ENCODE measurements around the gene KCNQ1.

KCNQ1 gene

DNA sequence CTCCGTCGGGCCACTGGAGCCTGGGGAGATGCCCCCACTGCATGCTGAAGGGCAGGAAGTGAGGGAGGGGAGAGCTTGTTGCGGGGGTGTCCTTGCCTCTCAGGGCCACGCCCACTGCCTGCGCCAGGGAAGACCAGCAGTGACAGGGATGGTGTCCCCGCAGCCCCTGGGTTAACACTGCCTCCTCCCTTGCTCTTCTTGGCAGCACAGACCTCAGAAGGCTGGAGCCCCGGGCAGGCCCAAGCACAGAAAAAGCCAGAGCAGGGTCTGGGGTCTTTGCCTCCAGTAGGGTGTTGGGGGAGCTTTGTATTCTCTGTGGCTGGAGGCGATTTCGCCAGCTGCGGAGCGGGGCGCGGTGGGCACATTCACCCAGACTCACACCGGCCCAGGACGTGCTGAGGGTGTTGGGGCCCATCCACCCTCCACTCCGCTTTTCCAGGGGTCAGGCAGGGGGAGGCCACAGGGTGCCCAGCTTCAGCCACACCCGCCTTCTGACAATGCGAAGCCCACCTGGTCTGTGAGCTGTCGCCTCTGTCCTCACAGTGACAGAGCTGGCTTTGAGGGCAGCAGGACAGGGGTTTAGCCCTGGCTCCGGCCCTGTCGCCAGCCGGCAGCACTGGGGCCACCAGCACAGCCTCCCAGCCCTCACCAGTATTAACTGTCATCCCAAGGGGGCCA lies 357.0 kb downstream of the KCNQ1 start:
- no peak for DNase-seq (ENCODE audit: low read depth in 1 of 2, low spot score in 1 of 2)

DNA sequence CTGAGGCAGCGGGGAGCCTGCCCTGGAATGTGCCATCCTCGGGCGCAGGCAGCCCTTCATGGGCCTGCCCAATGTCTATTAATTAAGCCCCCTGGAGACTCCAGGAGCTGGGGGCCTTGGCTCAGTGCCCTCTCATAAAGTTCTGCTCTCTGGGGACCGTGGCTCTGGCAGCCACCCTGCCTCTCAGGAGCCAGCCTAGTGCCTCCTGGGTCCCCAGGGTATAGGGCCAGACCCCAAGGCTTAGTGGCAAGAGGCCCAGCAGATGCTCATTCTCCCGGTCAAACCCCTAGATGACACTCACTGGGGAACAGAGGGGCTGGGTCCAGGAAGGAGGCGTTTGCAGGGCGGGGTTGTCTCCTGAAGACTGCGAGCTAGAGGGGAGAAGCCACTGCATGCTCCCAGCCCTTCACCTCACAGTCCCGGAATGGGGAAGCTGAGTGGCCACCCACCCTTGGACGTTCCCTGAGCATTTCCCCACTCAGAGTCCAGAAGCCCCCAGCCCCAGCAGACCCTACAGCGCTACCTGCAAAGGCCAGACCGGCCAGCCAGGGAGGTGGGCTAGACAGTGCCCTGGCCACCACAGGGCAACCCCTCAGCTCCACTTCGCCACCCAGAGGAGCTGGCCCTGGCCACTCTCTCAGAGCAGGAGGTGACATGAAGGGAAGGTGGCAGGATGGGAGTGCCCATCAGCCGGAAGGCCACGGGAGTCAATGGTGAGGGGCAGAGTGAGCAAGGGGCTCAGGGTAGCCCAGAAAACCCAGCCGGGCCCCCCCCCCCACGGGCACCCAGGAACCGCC lies 357.8 kb downstream of the KCNQ1 start:
- DNase-seq (ENCODE audit: low read depth in 1 of 2, low spot score in 1 of 2) = no peak

DNA sequence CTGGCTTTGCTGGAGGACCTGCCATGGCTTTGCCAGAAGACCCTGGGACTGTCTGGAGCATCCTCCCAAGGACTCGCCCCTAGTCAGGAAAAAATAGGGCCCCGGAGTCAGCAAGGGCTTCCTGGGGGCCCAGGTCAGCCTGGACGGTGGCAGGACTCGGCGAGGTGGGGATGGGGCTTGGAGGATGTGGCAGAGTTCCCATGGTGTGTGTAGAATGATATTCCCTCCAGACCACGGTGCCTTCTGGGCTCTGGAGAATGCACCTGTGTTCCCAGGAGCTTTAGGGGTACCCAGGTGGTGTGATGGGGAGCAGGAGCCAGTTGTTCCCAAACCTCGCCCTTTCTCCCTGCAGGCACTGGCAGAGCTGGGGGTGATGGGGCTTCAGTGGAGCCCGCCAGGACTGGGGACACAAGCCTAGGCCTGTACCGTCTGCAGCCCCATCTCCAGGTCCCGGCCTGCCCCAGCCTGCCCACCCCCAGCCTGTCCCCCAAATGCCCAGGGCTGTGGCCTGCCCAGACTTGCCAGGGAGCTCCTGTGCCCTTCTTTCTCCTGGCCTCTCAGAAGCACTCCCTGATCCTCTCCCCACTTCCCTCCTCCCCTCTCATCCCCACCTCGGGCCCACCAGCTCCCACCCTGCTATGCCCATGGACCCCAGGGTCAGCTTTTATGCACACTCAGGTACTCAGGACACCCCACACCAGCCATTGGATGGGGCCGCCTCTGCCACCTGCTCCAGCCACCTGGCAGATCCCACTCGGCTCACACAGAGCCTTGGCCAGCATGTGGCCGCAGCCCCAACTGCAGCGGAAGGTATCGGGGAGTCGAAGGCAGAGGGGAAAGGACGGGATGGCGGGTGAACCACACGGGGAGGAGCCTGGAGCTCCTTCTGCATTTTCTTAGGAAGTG lies 358.6 kb downstream of the KCNQ1 start:
- peak in 1 of 2 donors; percentile 3 for DNase-seq (ENCODE audit: low read depth in 1 of 2, low spot score in 1 of 2)

DNA sequence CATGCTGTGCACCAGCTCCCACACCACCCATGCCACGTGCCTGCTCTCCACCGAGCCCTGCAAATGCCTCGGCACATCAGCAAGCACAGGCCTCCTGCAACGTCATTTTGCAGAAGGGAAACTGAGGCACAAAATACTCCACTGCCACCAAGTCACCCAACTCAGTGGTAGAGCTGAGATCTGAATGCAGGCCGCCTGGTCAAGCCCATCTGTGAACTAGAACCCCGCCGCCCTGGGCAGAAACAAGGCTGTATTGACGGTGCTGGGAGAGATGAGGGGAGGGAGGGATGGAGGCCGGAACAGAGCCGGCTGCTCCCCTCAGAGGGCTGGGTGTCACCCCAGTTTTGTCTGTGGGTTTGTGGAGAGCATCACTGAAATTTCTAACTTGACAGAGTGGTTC lies 359.4 kb downstream of the KCNQ1 start:
- no peak for DNase-seq (ENCODE audit: low read depth in 1 of 2, low spot score in 1 of 2)

DNA sequence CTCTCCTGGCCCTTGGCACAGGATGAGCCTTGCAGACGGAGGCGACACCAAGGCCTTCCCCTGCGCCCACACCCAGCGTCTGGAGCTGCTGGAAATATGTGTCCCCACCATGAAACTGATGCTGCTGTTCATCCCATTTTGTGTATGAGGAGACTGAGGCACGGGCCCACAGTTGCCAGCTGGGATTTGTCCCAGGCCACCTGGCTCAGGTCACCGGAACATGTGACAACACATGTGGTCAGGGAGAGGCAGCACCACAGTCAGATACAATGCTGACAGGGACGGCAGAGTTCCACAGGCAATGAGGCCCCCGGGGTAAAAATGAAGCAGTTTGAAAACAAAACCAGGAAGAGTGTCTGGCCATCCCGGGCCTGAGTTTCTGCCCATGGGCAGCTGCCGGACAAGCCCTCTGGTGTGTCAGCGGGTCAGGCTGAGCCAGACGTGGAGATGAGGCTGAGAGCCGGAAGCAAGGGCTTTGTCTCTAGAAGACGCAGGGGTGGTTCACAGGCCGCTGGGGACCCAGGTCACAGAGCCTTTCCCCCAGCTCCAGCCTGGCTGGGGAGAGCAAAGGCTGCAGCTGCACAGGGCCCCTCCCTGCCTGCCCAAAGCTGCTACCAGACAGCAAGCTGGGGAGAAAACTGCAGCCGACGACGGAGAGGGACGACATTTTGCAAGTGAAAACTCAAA lies 360.0 kb downstream of the KCNQ1 start:
- peak in 1 of 2 donors; percentile 1 for DNase-seq (ENCODE audit: low read depth in 1 of 2, low spot score in 1 of 2)

DNA sequence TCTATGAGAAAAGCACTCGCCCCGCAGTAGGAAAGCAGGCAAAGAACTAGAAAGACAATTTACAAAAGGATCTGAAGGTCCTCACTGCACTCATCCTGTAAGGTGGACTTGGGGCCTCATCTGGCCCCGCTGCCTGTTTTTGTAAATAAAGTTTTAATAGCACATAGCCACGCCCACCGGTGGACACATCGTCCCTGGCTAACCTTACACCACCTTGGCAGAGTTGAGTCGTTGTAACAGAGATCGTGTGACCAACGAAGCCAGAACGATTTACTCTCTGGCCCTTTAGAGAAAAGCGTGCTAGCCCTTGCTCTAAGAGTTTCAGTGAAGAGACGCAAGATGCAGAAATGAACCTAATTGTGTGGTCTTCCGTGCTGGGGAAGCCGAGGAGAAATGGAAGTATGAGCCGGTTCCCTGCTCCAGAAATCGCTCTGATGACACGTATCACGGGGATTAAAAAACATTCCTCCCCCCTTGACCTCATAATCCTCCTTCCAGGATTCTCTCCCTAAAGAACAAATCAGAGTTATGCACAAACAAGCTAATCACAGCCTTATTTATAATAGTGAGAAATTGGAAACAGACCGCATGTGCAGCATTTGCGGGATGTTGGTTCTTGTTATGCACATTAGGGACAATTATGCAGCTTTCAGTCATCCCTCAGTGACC lies 360.7 kb downstream of the KCNQ1 start:
- DNase-seq (ENCODE audit: low read depth in 1 of 2, low spot score in 1 of 2) = no peak

DNA sequence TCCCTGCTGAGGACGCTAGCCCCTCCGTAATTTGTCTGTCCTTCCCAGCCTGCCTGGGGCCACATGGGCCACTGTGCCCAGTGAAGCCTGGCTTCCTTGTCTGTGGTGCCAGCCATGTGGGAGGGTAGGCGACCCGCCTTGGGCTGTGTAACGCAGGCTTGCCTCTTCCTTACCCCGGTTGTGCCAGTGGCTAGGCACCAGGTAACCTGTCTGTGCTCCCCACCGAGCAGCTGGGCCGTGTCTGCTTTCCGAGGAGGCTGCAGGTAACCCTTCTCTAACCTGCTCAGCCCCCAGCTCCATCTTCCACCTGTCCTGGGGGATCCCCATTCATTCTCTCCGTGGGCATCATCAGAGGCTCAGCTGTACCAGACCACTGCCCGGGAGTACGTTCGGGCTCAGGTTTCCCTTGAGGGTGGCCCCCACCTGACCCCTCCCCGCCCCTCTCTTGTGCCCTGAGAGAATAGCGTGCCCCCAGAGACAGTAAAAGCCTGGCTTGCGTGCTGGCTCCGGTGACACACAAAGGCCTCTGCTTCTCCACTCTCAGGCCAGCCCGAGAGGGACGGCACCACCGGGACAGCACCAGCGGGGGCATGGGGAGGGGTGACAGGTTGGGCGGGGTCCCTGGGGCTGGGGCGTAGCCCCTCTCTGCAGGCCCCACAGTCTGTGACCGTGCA lies 361.7 kb downstream of the KCNQ1 start:
- no peak for DNase-seq (ENCODE audit: low read depth in 1 of 2, low spot score in 1 of 2)

DNA sequence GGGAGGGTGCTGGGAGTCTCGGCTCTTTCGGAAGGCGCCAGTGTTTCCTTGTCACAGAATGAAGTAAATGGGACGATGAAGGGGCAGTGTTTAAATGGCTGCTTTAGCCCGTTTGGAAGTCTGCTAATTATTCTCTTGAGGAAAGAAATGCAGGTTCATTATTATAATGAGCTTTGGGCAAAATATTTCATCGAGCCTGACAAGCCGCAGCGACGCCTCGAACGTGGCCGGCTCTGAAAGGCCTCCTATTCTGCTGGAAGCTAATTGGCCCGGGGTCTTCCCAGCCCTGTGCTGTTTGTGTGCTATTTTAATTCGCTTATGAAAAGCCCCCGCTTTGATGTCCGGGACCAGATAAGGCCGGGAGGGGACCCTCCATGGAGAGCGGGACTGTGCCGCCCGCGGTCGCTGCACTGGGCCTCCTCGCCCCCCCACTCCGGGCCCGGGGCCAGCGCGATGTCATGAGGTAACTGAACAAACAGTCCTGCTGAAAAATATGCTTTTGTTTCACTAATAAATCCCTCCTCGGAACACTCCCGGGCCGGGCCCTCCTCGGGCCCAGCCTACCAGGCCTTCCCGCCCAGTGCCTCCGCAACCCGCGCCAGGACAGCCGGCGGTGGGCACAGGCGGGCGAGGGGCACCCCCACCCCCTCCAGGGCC lies 362.3 kb downstream of the KCNQ1 start:
- DNase-seq (ENCODE audit: low read depth in 1 of 2, low spot score in 1 of 2) = no peak

DNA sequence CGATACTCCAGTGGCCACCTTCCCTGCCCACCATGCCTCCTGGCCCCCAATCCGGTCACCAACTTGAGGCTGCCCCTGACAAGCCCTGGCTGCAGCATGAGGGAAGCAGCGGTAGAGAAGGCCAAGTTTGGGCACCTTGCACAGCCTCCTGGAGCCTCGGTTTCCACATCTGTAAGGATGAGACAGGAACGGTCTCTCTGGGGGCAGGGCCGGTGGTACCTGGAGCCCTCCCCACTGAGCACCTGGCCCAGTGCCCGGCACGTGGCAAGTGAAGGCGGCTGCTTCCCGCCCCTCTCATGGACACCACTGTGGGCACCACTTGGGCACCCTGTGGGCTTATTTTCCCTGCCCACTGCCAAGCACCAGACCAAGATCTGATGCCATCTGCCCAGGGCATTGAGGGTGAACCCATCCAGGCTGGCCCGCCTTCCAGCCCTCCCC lies 363.0 kb downstream of the KCNQ1 start:
- DNase-seq (ENCODE audit: low read depth in 1 of 2, low spot score in 1 of 2) = no peak

DNA sequence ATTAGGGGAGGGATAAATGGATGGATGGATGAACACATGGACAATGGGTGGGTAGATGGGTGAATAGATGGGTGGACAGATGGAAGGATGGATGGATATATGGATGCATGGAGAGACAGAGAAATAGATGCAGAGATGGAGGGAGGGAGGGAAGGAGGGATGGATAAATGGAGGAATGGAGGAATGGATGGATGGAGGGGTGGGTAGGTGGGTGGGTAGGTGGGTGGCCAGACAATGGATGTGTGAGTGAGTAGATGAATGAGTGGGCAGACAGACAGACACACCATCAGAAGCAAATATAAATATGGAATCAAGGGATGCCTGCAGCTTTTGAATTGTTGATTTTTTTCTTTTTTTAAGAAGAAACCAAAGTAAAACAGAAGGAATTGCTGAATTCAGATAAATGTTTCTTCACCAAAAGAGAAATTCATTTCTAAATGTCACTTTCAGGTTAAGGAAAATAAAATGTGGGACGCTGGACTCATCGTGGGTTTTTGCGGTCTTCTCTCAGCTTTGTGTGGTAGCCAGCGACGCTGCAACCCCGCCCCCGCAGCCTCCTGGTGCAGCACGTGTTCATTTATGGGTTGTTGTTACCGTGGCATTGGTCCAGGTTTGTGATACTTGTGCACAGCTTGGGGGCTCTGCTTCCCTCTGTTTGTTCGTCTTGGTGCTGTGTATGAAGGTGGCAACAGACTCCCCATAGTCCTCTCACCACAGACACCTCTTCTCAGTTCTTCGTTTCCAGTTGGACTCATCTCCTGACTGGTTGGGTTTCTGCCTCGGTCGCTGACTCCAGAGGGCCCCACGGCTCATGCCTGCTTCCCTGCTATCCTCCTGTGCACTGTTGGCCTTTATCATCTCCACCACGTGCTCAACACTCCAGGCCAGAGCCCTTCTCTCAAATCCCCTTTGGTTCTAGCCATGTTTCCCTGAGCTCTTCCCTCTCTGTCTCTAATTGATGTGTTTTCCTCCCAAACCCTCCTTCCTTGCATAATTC lies 364.3 kb downstream of the KCNQ1 start:
- no peak for DNase-seq (ENCODE audit: low read depth in 1 of 2, low spot score in 1 of 2)

DNA sequence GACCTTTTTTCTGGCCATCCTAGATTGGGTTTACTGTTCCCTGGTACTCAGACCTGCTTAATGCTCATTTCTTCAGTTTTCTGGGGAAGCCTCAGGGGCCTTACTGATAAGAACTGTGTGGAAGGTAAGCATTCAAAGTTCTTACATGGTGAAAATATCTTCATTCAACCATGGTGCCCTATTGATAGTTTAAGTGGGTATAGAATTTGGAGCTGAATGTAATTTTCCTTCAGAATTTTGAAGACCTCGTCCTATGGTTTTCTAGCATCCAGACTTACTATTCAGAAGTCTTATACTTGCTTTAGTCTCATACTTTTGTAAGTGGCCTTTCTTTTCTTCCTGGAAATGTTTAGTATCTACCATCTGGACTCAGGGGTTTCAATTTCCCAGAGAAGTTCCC lies 365.0 kb downstream of the KCNQ1 start:
- DNase-seq (ENCODE audit: low read depth in 1 of 2, low spot score in 1 of 2) = no peak

DNA sequence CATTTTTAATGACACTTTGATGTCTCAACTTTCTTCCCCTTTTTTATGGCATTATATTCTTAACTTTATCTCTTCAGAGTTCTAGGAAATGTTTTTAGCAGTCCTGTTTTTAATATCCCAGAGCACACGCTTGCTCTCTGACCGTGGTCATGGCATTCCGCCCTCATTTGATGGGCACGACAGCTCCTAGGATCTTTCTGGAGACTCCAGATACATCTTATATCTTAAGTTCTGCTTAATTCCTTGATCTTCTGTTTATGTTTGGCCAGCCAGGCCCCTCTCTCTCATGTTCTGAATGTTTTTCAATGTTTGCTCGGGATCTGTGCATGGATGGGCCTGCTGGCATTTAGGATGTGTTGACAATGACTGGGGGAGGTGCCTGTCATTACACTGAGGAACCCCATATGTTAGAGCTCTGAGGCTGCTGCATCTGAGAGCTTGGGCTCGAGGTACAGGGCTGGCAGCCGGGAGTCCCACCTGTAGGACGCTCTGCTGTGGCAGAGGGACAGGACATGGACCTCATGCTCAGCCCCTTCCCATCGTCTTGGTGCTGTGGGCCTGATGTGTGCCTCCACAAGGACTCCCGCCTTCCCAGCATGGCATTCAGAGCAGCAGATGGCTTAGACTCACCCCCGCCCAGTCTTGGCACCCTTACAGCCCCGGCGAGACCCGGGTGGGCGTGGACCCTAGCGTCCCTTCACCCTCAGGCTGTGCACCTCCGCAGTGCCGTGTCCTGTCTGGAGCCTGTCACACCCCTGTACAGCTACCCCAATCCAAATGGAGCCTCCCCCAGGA lies 365.8 kb downstream of the KCNQ1 start:
- DNase-seq (ENCODE audit: low read depth in 1 of 2, low spot score in 1 of 2) = no peak

DNA sequence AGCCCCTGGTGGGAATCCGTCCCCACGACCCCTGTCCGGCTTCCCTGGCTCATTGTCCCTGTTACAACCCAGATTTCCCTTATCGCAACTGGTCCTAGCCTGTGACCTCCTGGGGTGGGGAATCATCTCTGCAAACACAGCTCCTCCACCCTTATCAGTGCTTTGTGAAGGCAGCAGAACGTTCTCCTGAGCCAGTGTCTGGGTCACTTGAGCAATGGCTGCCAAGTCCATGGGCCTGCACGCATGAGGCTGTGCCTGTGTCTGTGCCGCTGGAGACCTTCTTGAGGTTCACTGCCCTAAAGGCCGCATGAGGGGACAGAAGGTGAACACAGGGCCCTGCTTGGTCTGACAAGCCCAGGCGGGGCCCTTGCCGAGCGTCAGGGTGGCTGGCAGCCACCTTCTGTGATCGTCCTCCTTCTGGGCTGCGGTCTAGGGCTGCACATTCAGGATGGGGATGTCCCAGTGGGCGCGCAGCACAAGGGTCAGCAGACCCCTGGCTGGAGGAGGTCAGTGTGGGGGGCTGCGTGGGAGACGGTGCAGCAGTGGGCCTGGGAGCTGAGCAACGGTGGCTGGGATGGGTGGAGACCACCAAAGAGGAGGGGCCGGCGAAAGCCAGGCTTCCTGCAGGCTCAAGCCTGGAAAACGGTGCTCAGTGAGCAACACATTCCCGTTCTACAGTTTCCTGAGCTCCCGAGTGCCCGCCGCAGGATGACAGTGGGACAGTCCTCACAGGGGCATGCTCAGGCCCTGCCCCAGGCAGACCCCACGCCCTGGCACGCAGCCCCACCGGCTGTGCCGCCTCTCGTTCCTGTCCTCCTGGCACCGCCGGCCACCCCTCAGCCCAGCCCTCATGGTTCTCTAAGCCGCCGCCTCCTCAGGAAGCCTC lies 366.6 kb downstream of the KCNQ1 start:
- no peak for DNase-seq (ENCODE audit: low read depth in 1 of 2, low spot score in 1 of 2)

DNA sequence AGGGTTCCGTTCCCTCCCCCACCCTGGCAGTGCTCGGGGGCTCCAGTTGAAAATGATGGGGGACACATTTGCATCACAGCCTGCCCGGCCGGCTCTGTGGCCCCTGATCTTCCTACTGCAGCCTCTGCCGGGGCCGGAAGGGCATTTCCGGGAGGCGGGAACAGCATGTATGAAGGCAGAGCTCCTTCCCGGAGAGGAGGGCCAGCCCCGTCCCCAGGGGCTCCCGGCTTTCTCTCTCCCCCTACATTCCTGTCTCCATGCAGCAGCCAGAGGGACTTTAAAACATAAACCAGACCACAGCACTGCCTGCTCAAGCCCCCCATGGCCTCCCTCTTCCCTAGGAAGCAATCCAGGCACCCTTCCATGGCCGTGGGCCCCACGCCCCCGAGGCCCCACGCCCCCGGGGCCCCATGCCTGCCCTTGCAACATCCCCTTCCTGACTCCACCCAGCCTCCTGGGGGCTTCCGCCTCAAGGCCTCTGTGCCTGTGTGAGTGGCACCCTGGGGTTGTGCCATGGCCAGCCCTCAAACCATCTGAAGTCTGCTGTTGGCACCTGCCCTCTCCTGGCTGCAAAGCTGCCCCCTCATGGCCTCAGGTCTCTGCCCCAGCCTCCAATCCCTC lies 367.7 kb downstream of the KCNQ1 start:
- no peak for DNase-seq (ENCODE audit: low read depth in 1 of 2, low spot score in 1 of 2)

DNA sequence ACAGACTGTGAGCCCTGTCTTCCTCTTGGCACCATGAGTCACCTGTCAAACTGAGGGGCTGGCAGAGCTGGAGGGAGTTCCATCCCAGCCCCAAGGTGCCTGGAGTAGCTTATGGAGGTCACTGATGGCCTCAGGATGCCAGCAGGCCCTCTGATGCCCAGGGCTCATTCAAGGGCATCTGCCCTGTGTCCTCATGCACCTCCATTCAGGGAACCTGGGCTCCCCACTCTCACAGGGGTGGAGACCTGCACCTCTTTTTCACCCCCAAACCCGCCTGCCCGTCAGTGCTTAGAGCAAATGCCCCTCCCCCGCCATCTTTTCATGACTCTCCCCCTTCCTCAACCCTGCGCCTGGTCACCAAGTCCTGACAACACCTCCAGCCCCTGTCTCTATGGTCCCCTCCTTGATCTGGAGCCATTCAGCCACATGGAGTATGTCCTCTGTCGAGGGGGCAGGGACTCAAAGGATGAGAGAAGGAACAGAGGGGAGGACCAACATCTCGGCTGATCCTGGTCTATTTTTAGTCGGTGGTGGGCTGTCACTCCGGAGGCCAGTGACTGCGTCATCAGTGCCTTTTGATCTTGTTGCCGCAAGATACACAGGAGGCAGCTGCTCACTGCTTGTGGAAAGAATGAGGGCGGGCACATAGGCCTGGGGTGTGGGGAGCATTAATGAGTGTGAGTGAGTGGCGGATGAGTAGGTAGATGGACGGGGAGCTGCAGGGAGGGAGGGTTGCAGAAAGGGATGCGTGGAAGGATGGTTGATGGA lies 368.5 kb downstream of the KCNQ1 start:
- no peak for DNase-seq (ENCODE audit: low read depth in 1 of 2, low spot score in 1 of 2)
